ENCODE data around the gene LFNG. TPM values are rescaled to one million over a fixed set of nuclear protein-coding genes. Genes with fewer than 3 reads are reported as not detected.

Gene LFNG
- total RNA-seq, 3 donors from 2014 or later (not counting 1 experiment from before 2014, with no cell fraction given), result 140 to 191 (median 176) TPM

- no peak overlapping the region for H3K4me3 ChIP-seq (ENCODE audit: low read length)
- no peak overlapping the region for H3K27ac Mint-ChIP-seq
- H3K4me1 ChIP-seq (ENCODE audit: control insufficient read depth, insufficient read depth, low read length), result no peaks in the 10 kb centered on the region
- H3K4me3 Mint-ChIP-seq, result no peak overlapping the region
- peaks cover 3% of the 10 kb centered on the region for H3K36me3 ChIP-seq (ENCODE audit: control insufficient read depth, insufficient read depth, low read length)
- H3K27ac ChIP-seq (ENCODE audit: low read length), result no peak overlapping the region
- H3K9me3 ChIP-seq (ENCODE audit: control insufficient read depth, insufficient read depth, low read length), result no peaks in the 10 kb centered on the region
- H3K9me3 Mint-ChIP-seq, result no peaks in the 10 kb centered on the region
- DNase-seq (no peak), ATAC-seq (no peak)
- intact Hi-C loops (cut with micrococcal nuclease), result no loop called here
- no peaks in the 10 kb centered on the region for H3K36me3 Mint-ChIP-seq
- no peak for TF ChIP-seq CTCF (IDR thresholded peaks at IDR 0.05)
- no peaks in the 10 kb centered on the region for H3K27me3 ChIP-seq (ENCODE audit: control insufficient read depth, insufficient read depth, low read length)
- H3K4me1 Mint-ChIP-seq, result peaks cover 11 to 19% of the 10 kb centered on the region in 2 donors
- WGBS (ENCODE audit: insufficient coverage), result 93% methylated on average over 56 of the region's 56 CpGs
- H3K27me3 Mint-ChIP-seq (ENCODE audit: low read depth in 2 of 2), result no peaks in the 10 kb centered on the region
Measured at GRCh38 chr7:2576742-2577491, 57.3 kb downstream of the LFNG start.

Other genes with a start within 250 kb of the LFNG start
- gene SNX8, start 205.3 kb upstream of the LFNG start, total RNA-seq, result 10 to 100 TPM in 2 of 3 donors, 1 to 10 TPM in 1; 8.3 to 15.7 (median 12.6) TPM
- 100 to 1,000 TPM; 194 to 219 (median 197) TPM for gene EIF3B, start 164.9 kb upstream of the LFNG start, total RNA-seq
- gene CHST12, start 116.2 kb upstream of the LFNG start, total RNA-seq, result 100 to 1,000 TPM; 102 to 159 (median 124) TPM
- gene GRIFIN, start 43.4 kb upstream of the LFNG start, total RNA-seq, result not detected
- 10 to 100 TPM; 24.9 to 26.7 (median 25.6) TPM for gene BRAT1, start 35.8 kb downstream of the LFNG start, total RNA-seq
- gene IQCE, start 39.2 kb downstream of the LFNG start, total RNA-seq, result 10 to 100 TPM in 2 of 3 donors, 1 to 10 TPM in 1; 9.6 to 13.5 (median 11.3) TPM
- gene TTYH3, start 112.2 kb downstream of the LFNG start, total RNA-seq, result 10 to 100 TPM; 38.3 to 47.1 (median 42.4) TPM
- gene AMZ1, start 168.4 kb downstream of the LFNG start, total RNA-seq, result 1 to 10 TPM in 1 of 3 donors, under 1 TPM in 2; 0.07 to 1.2 (median 0.27) TPM

Data from natural killer cell (primary cell).